ENCODE results near the gene BHMT2.

The BHMT2 gene

DNA sequence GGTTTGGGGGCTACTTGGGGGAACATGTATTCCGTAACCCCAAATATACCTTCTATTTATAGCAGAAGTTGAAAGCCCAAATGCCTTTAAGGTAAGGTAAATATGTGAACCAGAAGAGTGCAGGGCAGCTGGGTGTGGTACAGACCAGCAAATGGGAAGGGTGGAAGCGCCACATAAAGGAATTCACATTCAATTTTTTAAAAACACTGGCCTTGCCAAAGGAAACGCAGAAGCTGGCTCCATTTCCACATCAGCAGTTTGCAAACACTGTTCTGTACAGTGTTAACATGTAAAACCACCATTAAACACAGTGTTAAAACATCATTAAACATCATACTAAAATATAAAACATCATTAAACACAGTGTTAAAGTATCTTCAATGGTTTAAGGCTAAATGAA is 38.5 kb downstream of the BHMT2 start:
- H3K4me3 ChIP-seq (ENCODE audit: low read depth, low read length): no peak overlapping the region
- POLR2A ChIA-PET: no interaction called here
- CTCF ChIA-PET: interaction anchor here (1.5 to 3.6 kb wide), 2 partner anchors 16 to 84 kb away, joined by 3 to 26 read pairs; no protein-coding TSS in a partner anchor
- TF ChIP-seq, protein P1, sequence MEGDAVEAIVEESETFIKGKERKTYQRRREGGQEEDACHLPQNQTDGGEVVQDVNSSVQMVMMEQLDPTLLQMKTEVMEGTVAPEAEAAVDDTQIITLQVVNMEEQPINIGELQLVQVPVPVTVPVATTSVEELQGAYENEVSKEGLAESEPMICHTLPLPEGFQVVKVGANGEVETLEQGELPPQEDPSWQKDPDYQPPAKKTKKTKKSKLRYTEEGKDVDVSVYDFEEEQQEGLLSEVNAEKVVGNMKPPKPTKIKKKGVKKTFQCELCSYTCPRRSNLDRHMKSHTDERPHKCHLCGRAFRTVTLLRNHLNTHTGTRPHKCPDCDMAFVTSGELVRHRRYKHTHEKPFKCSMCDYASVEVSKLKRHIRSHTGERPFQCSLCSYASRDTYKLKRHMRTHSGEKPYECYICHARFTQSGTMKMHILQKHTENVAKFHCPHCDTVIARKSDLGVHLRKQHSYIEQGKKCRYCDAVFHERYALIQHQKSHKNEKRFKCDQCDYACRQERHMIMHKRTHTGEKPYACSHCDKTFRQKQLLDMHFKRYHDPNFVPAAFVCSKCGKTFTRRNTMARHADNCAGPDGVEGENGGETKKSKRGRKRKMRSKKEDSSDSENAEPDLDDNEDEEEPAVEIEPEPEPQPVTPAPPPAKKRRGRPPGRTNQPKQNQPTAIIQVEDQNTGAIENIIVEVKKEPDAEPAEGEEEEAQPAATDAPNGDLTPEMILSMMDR (IDR thresholded peaks at IDR 0.05; ENCODE audit: insufficient read depth, low read length, missing control alignments): no peak
- no peak for DNase-seq (ENCODE audit: low read depth, low spot score)

DNA sequence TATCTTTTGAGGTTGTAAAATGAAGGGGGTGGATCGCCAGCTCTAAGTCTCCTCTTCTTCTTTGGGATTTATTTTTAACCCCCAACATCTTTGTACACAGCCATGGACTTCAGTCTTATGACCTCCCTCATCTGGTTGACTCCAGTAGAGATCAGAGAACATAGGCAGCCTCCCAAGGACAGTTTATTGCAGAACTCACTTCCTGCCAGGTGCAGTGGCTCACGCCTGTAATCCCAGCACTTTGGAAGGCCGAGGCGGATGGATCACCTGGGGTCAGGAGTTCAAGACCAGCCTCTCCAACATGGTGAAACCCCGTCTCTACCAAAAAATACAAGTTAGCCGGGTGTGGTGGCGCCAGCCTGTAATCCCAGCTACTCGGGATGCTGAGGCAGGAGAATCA is 39.2 kb downstream of the BHMT2 start:
- DNase-seq (ENCODE audit: low read depth, low spot score): no peak
- no peak overlapping the region for H3K4me3 ChIP-seq (ENCODE audit: low read depth, low read length)
- CTCF ChIA-PET: no interaction called here
- POLR2A ChIA-PET: no interaction called here
- TF ChIP-seq, protein P1 (IDR thresholded peaks at IDR 0.05; ENCODE audit: insufficient read depth, low read length, missing control alignments): no peak

GRCh38 chr5:79109527-79110492 is 40.2 kb downstream of the BHMT2 start:
- no peak overlapping the region for H3K4me3 ChIP-seq (ENCODE audit: low read depth, low read length)
- ChIA-PET CTCF (no interaction called here), POLR2A (no interaction called here)
- TF ChIP-seq, protein P1 (IDR thresholded peaks at IDR 0.05; ENCODE audit: insufficient read depth, low read length, missing control alignments): no peak
- no peak for DNase-seq (ENCODE audit: low read depth, low spot score)

- CTCF ChIA-PET: interaction anchor here (3.5 kb wide), 1 partner anchor 87 kb away, joined by 13 read pairs; no protein-coding TSS in a partner anchor
- POLR2A ChIA-PET: no interaction called here
- TF ChIP-seq, protein P1 (IDR thresholded peaks at IDR 0.05; ENCODE audit: insufficient read depth, low read length, missing control alignments): no peak
- no peak within 1 kb of the TSS for H3K4me3 ChIP-seq (ENCODE audit: low read depth, low read length)
- no peak for DNase-seq (ENCODE audit: low read depth, low spot score)
These were observed 41.9 kb downstream of the BHMT2 start, which contains the start of gene BHMT for GRCh38 chr5:79111387-79111959. TSS of gene BHMT (plus strand) at chr5:79111809. CDS start at chr5:79111886, 77 bp downstream.

DNA sequence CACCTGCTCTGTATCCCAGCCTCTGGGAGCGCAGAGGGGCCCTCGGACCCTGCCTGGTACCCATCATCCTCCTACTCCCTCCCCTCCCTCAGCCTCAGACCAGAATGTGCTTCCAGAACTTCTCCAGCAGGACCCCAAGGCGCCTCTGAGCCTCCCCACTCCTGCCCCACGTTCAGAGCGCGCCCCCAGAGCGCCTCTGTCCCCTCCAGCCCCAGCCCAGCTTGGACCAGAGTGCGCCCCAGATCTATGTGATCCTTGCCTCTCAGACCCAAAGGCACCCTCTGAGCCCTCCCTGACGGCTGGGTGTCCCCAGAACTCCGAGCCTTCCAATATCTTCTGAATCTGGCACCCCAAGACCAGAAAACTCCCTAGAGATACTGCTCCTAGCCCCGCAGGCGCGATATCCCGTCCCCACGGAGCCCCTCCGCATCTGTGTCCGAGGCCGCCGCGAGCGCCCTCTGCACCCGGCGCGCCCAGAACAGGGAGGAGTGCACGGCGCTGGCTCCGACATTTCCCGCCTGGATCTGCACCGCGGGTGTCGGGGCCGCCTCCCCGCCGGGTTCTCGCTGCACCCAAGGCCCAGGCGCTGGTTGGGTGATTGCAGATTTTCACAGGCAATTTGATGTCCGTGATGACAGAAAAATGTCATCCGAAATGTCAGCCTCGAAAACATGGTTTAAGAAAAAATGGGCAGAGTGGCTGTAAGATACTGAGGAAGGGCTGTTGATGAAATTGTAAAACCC is 42.6 kb downstream of the BHMT2 start:
- no peak for DNase-seq (ENCODE audit: low read depth, low spot score)
- POLR2A ChIA-PET: no interaction called here
- CTCF ChIA-PET: interaction anchor here (3.5 kb wide), 1 partner anchor 87 kb away, joined by 13 read pairs; no protein-coding TSS in a partner anchor
- no peak overlapping the region for H3K4me3 ChIP-seq (ENCODE audit: low read depth, low read length)
- TF ChIP-seq, protein P1 (IDR thresholded peaks at IDR 0.05; ENCODE audit: insufficient read depth, low read length, missing control alignments): no peak

All from AG04449 (cell line).